T-cell (primary cell): ENCODE measurements around the gene ADAM17. TPM values are rescaled to one million over a fixed set of nuclear protein-coding genes. Genes with fewer than 3 reads are reported as not detected.

Experiments used
- ATAC-seq, 4 experiments: fragments of 200-7000 bp in 3 of 4; fragments of 150-1000 bp in 1 of 4; cut with Tn5 transposase; replicated peaks in 1 of 4; 1 replicate in 3 of 4; 2 replicates in 1 of 4; pipeline ENCODE4 v1.10.0; 2021; ENCODE audit warnings: moderate library complexity in 3 of 4, mild to moderate bottlenecking in 2 of 4, moderate number of reproducible peaks in 1 of 4
- CTCF ChIA-PET, 2 donors: fragments of 300-600 bp; sonication (Branson Sonifier 250); formaldehyde crosslinking; loops; one replicate each; lab custom pipeline; 2022; ENCODE audit warnings: antibody characterized with exemption in 2 of 2; lab: Charles Lee
- POLR2A ChIA-PET, 2 donors: fragments of 300-600 bp; sonication (Branson Sonifier 250); formaldehyde crosslinking; loops; one replicate each; lab custom pipeline; 2022; ENCODE audit warnings: antibody characterized with exemption in 2 of 2; lab: Charles Lee
- DNase-seq, 35 experiments: peaks; one replicate each; pipeline versions ENCODE4 v3.0.0 to v3.0.0-alpha.2; 2013 to 2023
- H3K27ac ChIP-seq: one replicate; pipeline ENCODE4 v1.5.1; 2013; ENCODE audit warnings: low read length
- H3K27me3 ChIP-seq, 2 experiments: replicated peaks in 1 of 2; 1 replicate in 1 of 2; 2 replicates in 1 of 2; pipeline versions ENCODE4 v1.6.1 to v1.7.0; 2013; ENCODE audit warnings: low read length in 1 of 2, mixed read lengths in 1 of 2; ENCODE audit not compliant: control insufficient read depth in 2 of 2, insufficient read depth in 2 of 2; ENCODE audit errors: extremely low read depth in 1 of 2
- H3K36me3 ChIP-seq, 2 donors: 1 replicate in 1 of 2; 2 replicates in 1 of 2; pipeline versions ENCODE4 v1.6.1 to v1.7.0; 2013; ENCODE audit warnings: low read length in 1 of 2; ENCODE audit not compliant: control insufficient read depth in 2 of 2, insufficient read depth in 1 of 2; ENCODE audit errors: extremely low read depth in 1 of 2
- H3K4me1 ChIP-seq, 2 experiments: 1 replicate in 1 of 2; 2 replicates in 1 of 2; pipeline versions ENCODE4 v1.6.1 to v1.7.0; 2013; ENCODE audit warnings: low read length in 2 of 2, mixed read lengths in 1 of 2; ENCODE audit not compliant: insufficient read depth in 2 of 2, control insufficient read depth in 1 of 2; ENCODE audit errors: extremely low read depth in 1 of 2
- H3K4me3 ChIP-seq, 2 donors: 1 replicate in 1 of 2; 2 replicates in 1 of 2; pipeline versions ENCODE4 v1.5.1 to v1.7.0; 2013; ENCODE audit warnings: mild to moderate bottlenecking in 2 of 2, low read length in 1 of 2, moderate library complexity in 1 of 2; ENCODE audit not compliant: control insufficient read depth in 1 of 2; ENCODE audit errors: extremely low read depth in 1 of 2
- H3K9me3 ChIP-seq: 2 replicates; pipeline ENCODE4 v1.7.0; 2013
- H3K27ac Mint-ChIP-seq, 2 donors: one replicate each; pipeline ENCODE4 v1.8.0; 2020 to 2021; ENCODE audit warnings: mild to moderate bottlenecking in 2 of 2, mixed read lengths in 2 of 2
- H3K27me3 Mint-ChIP-seq, 2 donors: one replicate each; pipeline ENCODE4 v1.8.0; 2021 to 2022; ENCODE audit warnings: mixed read lengths in 2 of 2
- H3K36me3 Mint-ChIP-seq: one replicate; pipeline ENCODE4 v1.8.0; 2021; ENCODE audit warnings: mixed read lengths
- H3K4me1 Mint-ChIP-seq, 3 donors: one replicate each; pipeline ENCODE4 v1.8.0; 2020 to 2022; ENCODE audit warnings: mixed read lengths in 3 of 3, mild to moderate bottlenecking in 1 of 3
- H3K4me3 Mint-ChIP-seq, 3 donors: one replicate each; pipeline ENCODE4 v1.8.0; 2020 to 2022; ENCODE audit warnings: mild to moderate bottlenecking in 3 of 3, mixed read lengths in 3 of 3, moderate library complexity in 3 of 3
- H3K9me3 Mint-ChIP-seq, 3 donors: one replicate each; pipeline ENCODE4 v1.8.0; 2020 to 2022; ENCODE audit warnings: mixed read lengths in 3 of 3
- WGBS: methylation state at CpG from one replicate; pipeline ENCODE4 v1.1.5; 2013; ENCODE audit warnings: missing lambda C conversion rate; ENCODE audit not compliant: insufficient coverage; 5-methylcytosine and 5-hydroxymethylcytosine counted together
- total RNA-seq, 35 experiments: library from RNA in 6 of 35; stranded (reverse) in 6 of 35; fragments of 120-200 nt in 1 of 35; gene quantifications; one replicate each; pipeline versions ENCODE4 v1.2.1 to v1.2.4 and lab custom pipeline; 2013 to 2026

ADAM17 gene
- total RNA-seq, 5 donors from 2014 or later (not counting 1 experiment from before 2014, with no cell fraction given), result 26.5 to 34.5 (median 29.5) TPM

DNA sequence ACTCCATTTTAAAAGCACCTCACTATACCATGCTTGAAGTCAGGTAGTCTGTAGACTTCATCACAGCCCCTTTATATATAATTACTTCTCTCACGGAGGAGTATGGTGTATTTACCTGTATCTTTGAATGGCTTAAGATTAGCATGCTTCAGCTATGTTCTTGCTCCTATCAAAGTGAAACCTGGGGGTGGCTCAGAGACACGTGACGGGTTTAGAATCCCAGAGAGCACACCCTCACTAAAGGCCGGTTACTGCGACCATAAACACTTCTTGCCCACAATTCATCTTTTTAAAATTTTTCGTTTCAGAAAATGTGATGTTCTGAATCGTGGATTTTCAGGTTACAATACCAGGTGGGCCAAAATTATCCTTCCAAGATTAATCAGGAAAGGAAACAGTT is 77.7 kb downstream of the ADAM17 start:
- Mint-ChIP-seq H3K9me3 (no peaks in the 10 kb centered on the region), H3K27me3 (no peaks in the 10 kb centered on the region), H3K27ac (peak overlapping the region; percentile 57 to 76), H3K4me1 (peaks cover 49 to 61% (median 61%) of the 10 kb centered on the region in 3 donors), H3K4me3 (no peak overlapping the region), H3K36me3 (peaks cover 31% of the 10 kb centered on the region)
- H3K27ac ChIP-seq, result no peak overlapping the region
- ChIA-PET POLR2A (no interaction called here), CTCF (no interaction called here)
- no peak overlapping the region for H3K4me3 ChIP-seq
- H3K36me3 ChIP-seq, result peaks cover 0 to 41% of the 10 kb centered on the region in 2 donors
- H3K27me3 ChIP-seq, result no peaks in the 10 kb centered on the region
- 44% methylated on average over 6 of the region's 7 CpGs for WGBS
- H3K9me3 ChIP-seq, result no peaks in the 10 kb centered on the region
- H3K4me1 ChIP-seq, result peaks cover 3 to 38% of the 10 kb centered on the region in 2 experiments
- no peak for DNase-seq
- ATAC-seq, result no peak

DNA sequence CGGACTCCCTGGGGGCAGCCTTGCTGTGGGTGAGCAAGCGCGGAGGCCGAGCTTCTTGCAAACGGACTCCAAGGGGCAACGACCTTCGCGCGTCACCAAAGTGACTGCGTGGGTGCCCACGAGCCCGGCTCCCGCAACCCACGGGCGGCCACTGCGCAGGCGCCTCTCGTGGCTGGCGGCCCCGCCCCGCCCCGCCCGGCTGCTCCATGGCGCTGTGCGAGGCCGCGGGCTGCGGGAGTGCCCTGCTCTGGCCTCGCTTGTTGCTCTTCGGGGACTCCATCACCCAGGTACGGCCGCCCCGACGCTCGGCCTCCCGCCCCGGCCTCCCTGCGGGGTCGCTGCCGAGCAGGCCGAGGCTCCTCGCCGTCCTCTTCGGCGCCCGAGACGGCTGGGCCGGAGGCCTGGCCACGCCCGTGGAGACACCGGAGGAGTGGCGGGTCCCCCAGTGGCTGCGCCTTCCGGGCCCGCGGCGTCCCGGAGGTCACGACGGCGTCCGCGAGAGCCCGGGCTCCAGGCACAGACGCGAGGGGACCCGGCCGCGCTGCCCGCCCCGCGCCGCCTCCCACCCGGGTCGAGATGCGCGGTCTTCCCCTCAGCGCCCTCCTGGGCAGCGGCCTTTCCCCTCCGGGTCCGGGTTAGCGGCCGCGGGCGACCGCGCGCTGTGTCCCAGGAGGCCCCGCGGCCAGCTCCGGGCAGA is 81.1 kb downstream of the ADAM17 start, which contains the start of gene IAH1:
Gene IAH1, plus strand, starts transcription at position 191 of the 697 bp plus-strand sequence. Its CDS starts 16 bp downstream, at position 207.
- peak within 1 kb of the TSS; percentile 83 to 89 for H3K27ac Mint-ChIP-seq
- DNase-seq, result peak in 34 of 35 experiments; percentile 34 to 86 (median 70)
- under 1% methylated on average over 79 of the region's 91 CpGs for WGBS
- Histone ChIP-seq H3K9me3 (no peaks in the 10 kb centered on the region), H3K36me3 (peaks cover 0 to 17% of the 10 kb centered on the region in 2 donors), H3K4me1 (peaks cover 3 to 38% of the 10 kb centered on the region in 2 experiments), H3K27me3 (no peaks in the 10 kb centered on the region), H3K4me3 (peak within 1 kb of the TSS; percentile 76 to 91), H3K27ac (peak within 1 kb of the TSS; percentile 96)
- H3K27me3 Mint-ChIP-seq, result no peaks in the 10 kb centered on the region
- H3K4me1 Mint-ChIP-seq, result peaks cover 49 to 54% (median 53%) of the 10 kb centered on the region in 3 donors
- peak; percentile 83 to 91 (median 86) for ATAC-seq
- CTCF ChIA-PET, result interaction anchor here in 1 of 2 donors (0.7 kb wide), 1 partner anchor 156 kb away, joined by 3 read pairs; the partner anchor contains the start of gene YWHAQ
- POLR2A ChIA-PET, result interaction anchor here in 1 of 2 donors (0.6 to 1.2 kb wide), 2 partner anchors 60 to 156 kb away, joined by 3 to 5 read pairs; partner anchors contain the start of gene YWHAQ
- H3K9me3 Mint-ChIP-seq, result no peaks in the 10 kb centered on the region
- peak within 1 kb of the TSS; percentile 76 to 84 (median 80) for H3K4me3 Mint-ChIP-seq
- peaks cover 23% of the 10 kb centered on the region for H3K36me3 Mint-ChIP-seq

DNA sequence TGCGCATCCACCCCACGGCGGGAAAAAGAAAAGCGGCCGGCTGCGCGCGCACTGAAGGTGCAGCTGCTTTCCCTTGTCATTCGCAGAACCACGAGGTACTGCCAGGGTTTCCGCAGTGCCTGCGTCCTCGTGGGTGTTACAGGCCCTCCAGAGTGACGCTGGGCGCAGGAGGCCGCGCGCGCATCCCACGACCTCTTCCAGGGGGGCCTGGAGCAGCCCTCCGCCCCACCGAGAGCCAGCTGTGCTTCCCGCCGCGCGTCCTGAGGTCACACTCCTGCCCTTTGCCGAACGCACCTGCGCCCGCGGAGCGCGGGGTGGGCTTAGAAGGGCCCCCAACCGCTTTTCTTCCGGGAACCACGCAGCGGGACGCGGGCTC is 81.7 kb downstream of the ADAM17 start:
- Histone ChIP-seq H3K27ac (peak overlapping the region; percentile 96), H3K4me1 (peaks cover 3 to 38% of the 10 kb centered on the region in 2 experiments), H3K9me3 (no peaks in the 10 kb centered on the region), H3K4me3 (peak overlapping the region; percentile 76 to 91), H3K36me3 (peaks cover 0 to 16% of the 10 kb centered on the region in 2 donors), H3K27me3 (no peaks in the 10 kb centered on the region)
- peaks cover 44 to 50% (median 50%) of the 10 kb centered on the region in 3 donors for H3K4me1 Mint-ChIP-seq
- peak; percentile 74 to 78 (median 76) for ATAC-seq
- peaks cover 19% of the 10 kb centered on the region for H3K36me3 Mint-ChIP-seq
- peak in 34 of 35 experiments; percentile 41 to 81 (median 66) for DNase-seq
- WGBS, result 11% methylated on average over 38 of the region's 39 CpGs
- CTCF ChIA-PET, result interaction anchor here (0.6 to 0.7 kb wide), 3 partner anchors 44 to 1333 kb away, joined by 3 read pairs; partner anchors contain the start of gene YWHAQ (in 1 of the 2)
- H3K9me3 Mint-ChIP-seq, result no peaks in the 10 kb centered on the region
- peak overlapping the region; percentile 76 to 84 (median 80) for H3K4me3 Mint-ChIP-seq
- POLR2A ChIA-PET, result interaction anchor here in 1 of 2 donors (0.6 to 1.2 kb wide), 3 partner anchors 52 to 818 kb away, joined by 3 to 5 read pairs (median 3); partner anchors contain the start of gene YWHAQ
- H3K27ac Mint-ChIP-seq, result peak overlapping the region; percentile 83 to 89
- no peaks in the 10 kb centered on the region for H3K27me3 Mint-ChIP-seq

DNA sequence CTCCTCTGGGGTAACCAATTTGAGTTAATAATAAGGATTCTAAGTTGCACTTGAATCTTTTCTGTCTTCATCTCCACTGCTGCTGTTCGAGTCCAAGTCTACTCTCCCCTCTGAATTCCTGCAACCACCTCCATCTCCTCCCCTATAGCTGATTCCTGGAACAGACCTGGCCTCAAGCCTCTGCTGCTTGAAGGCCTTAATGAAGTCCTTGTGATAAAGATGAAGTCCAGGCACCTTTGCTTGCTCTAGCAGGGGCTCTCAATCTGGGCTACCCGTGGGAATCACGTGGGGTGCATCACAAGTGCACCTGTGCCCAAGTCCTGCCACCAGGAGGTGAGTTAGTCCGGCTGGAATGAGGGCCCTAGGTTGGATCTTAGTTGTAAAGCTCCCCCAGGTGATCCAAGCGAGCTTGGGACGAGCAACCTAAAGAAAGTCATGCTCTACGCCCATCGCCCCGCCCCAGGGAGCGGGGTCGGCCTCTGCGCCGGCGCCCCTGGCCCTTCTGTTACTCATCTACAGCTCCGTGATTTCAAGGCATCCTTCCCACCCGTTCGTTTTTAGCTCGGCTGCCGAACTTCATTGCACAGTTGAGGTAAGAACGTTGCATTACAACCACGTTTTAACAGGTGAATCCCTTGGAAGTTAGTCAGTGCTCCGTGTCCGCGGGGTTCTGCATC is 82.2 kb downstream of the ADAM17 start:
- ATAC-seq, result peak; percentile 2 to 9 (median 4)
- peak overlapping the region; percentile 96 for H3K27ac ChIP-seq
- peaks cover 0 to 13% of the 10 kb centered on the region in 2 donors for H3K36me3 ChIP-seq

DNA sequence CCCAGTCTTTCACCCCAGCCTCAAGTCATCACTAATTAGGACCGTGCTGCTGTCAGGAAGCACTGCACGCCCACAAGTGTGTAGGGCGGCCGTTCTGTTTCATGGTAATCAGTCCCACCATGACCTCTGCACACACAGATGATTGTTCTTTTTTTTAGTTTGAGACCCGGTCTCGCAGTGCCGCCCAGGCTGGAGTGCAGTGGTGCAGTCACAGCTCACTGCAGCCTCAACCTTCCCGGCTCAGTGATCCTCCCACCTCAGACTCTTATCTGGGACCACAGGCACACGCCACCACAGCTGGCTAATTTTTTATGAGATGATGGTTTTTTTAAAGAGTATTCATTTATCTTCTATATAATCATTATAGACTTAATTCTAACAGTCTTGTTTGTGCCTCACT is 83.1 kb downstream of the ADAM17 start:
- peaks cover 16% of the 10 kb centered on the region for H3K36me3 Mint-ChIP-seq
- peaks cover 31 to 36% (median 36%) of the 10 kb centered on the region in 3 donors for H3K4me1 Mint-ChIP-seq
- H3K9me3 ChIP-seq, result no peaks in the 10 kb centered on the region
- no peaks in the 10 kb centered on the region for H3K27me3 ChIP-seq
- peaks cover 0 to 16% of the 10 kb centered on the region in 2 donors for H3K36me3 ChIP-seq
- no peak overlapping the region for H3K4me3 ChIP-seq
- no peak overlapping the region for H3K27ac ChIP-seq
- H3K27ac Mint-ChIP-seq, result peak overlapping the region; percentile 59 to 83
- CTCF ChIA-PET, result no interaction called here
- POLR2A ChIA-PET, result interaction anchor here in 1 of 2 donors (0.6 kb wide), 1 partner anchor 1154 kb away, joined by 3 read pairs; no protein-coding TSS in a partner anchor
- H3K27me3 Mint-ChIP-seq, result no peaks in the 10 kb centered on the region
- H3K4me1 ChIP-seq, result peaks cover 3 to 35% of the 10 kb centered on the region in 2 experiments
- peak overlapping the region; percentile 76 to 84 (median 80) for H3K4me3 Mint-ChIP-seq
- no peaks in the 10 kb centered on the region for H3K9me3 Mint-ChIP-seq
- ATAC-seq, result no peak
- 82% methylated on average over 3 of the region's 9 CpGs for WGBS
- DNase-seq, result no peak

More for the DNA sequence above, 82.2 kb downstream of the ADAM17 start:
- H3K9me3 ChIP-seq, result no peaks in the 10 kb centered on the region
- peak in 8 of 35 experiments; percentile 6 to 23 (median 12) for DNase-seq
- no peaks in the 10 kb centered on the region for H3K27me3 Mint-ChIP-seq
- peaks cover 18% of the 10 kb centered on the region for H3K36me3 Mint-ChIP-seq
- H3K4me1 ChIP-seq, result peaks cover 3 to 35% of the 10 kb centered on the region in 2 experiments
- H3K4me3 ChIP-seq, result peak overlapping the region; percentile 76 to 91
- peaks cover 39 to 45% (median 45%) of the 10 kb centered on the region in 3 donors for H3K4me1 Mint-ChIP-seq
- CTCF ChIA-PET, result interaction anchor here (0.6 to 0.7 kb wide), 3 partner anchors 44 to 1334 kb away, joined by 3 read pairs; partner anchors contain the start of gene YWHAQ (in 1 of the 2)
- peak overlapping the region; percentile 83 to 89 for H3K27ac Mint-ChIP-seq
- 60% methylated on average over 23 of the region's 24 CpGs for WGBS
- H3K9me3 Mint-ChIP-seq, result no peaks in the 10 kb centered on the region
- POLR2A ChIA-PET, result interaction anchor here in 1 of 2 donors (0.6 to 1.2 kb wide), 3 partner anchors 51 to 817 kb away, joined by 3 to 5 read pairs (median 3); partner anchors contain the start of gene YWHAQ
- no peaks in the 10 kb centered on the region for H3K27me3 ChIP-seq
- H3K4me3 Mint-ChIP-seq, result peak overlapping the region; percentile 76 to 84 (median 80)
